GM20000 (cell line): ENCODE results near the gene KDM4B.

Experiments used
- DNase-seq: peaks from one replicate; pipeline ENCODE4 v3.0.0; 2012; ENCODE audit warnings: low spot score
- CTCF ChIP-seq: IDR thresholded peaks from 2 replicates; pipeline ENCODE4 v1.5.1; 2012; ENCODE audit warnings: mild to moderate bottlenecking, control low read depth; ENCODE audit errors: extremely low read depth, missing control alignments

The KDM4B gene

GRCh38 chr19:5046339-5047039 is 77.6 kb downstream of the KDM4B start:
- no peak for TF ChIP-seq CTCF
- DNase-seq = no peak

GRCh38 chr19:5047251-5047935 is 78.5 kb downstream of the KDM4B start:
- TF ChIP-seq CTCF = no peak

GRCh38 chr19:5048091-5048726 is 79.3 kb downstream of the KDM4B start:
- peak; percentile 90 for DNase-seq
- TF ChIP-seq CTCF = peak; percentile 92

More at GRCh38 chr19:5047251-5047935, 78.5 kb downstream of the KDM4B start:
- DNase-seq = no peak

GRCh38 chr19:5048727-5049553 is 80.0 kb downstream of the KDM4B start:
- no peak for DNase-seq
- TF ChIP-seq CTCF = no peak

GRCh38 chr19:5049561-5049960 is 80.6 kb downstream of the KDM4B start:
- TF ChIP-seq CTCF = no peak

GRCh38 chr19:5050067-5050656 is 81.2 kb downstream of the KDM4B start:
- no peak for DNase-seq
- no peak for TF ChIP-seq CTCF

More at GRCh38 chr19:5049561-5049960, 80.6 kb downstream of the KDM4B start:
- DNase-seq = no peak
